Astrocyte (in vitro differentiated cells and primary cell): ENCODE measurements around the gene RALA. TPM values are rescaled to one million over a fixed set of nuclear protein-coding genes. Genes with fewer than 3 reads are reported as not detected.
A peak's percentile ranks its signal among the peaks of the same experiment; 100 is the strongest.
"Not testable (repeated sequence)": the region's sequence is repeated elsewhere in the genome, so short reads cannot be mapped to it uniquely, and the experiment has no call there.

Experiments
- DNase-seq: peaks from one replicate; pipeline ENCODE4 v3.0.0-alpha.2; 2010; ENCODE audit warnings: low read depth
- FAIRE-seq: peaks from 2 replicates; lab custom pipeline; 2011; peaks lifted over from hg19 to GRCh38; lab: Jason Lieb, UNC
- H2AFZ ChIP-seq: 2 replicates; pipeline ENCODE4 v1.6.0; 2012; ENCODE audit warnings: low read depth, low read length, inconsistent platforms
- H3K27ac ChIP-seq: 2 replicates; pipeline ENCODE4 v1.5.1; 2011; ENCODE audit warnings: low read depth, low read length, inconsistent platforms
- H3K27me3 ChIP-seq: 2 replicates; pipeline ENCODE4 v1.6.0; 2011; ENCODE audit warnings: low read length, inconsistent platforms; ENCODE audit not compliant: insufficient read depth
- H3K36me3 ChIP-seq: 2 replicates; pipeline ENCODE4 v1.5.1; 2011; ENCODE audit warnings: low read length, inconsistent platforms; ENCODE audit not compliant: insufficient read depth
- H3K4me1 ChIP-seq: 2 replicates; pipeline ENCODE4 v1.5.1; 2011; ENCODE audit warnings: low read length, inconsistent platforms; ENCODE audit not compliant: insufficient read depth
- H3K4me2 ChIP-seq: 2 replicates; pipeline ENCODE4 v1.6.0; 2012; ENCODE audit warnings: low read length, inconsistent platforms
- H3K4me3 ChIP-seq: 2 replicates; pipeline ENCODE4 v1.5.1; 2011; ENCODE audit warnings: low read depth, mild to moderate bottlenecking, low read length, inconsistent platforms; ENCODE audit not compliant: insufficient read depth
- H3K79me2 ChIP-seq: 2 replicates; pipeline ENCODE4 v1.6.0; 2012; ENCODE audit warnings: mild to moderate bottlenecking, low read length, inconsistent platforms; ENCODE audit not compliant: insufficient read depth
- H3K9ac ChIP-seq: 2 replicates; pipeline ENCODE4 v1.6.0; 2012; ENCODE audit warnings: mild to moderate bottlenecking, low read length, inconsistent platforms
- H3K9me3 ChIP-seq: 2 replicates; pipeline ENCODE4 v1.5.1; 2012; ENCODE audit warnings: low read depth, mild to moderate bottlenecking, low read length, inconsistent platforms; ENCODE audit not compliant: insufficient read depth
- H4K20me1 ChIP-seq: 2 replicates; pipeline ENCODE4 v1.6.0; 2012; ENCODE audit warnings: low read length, inconsistent platforms; ENCODE audit not compliant: insufficient read depth
- H3K27ac Mint-ChIP-seq: one replicate; pipeline ENCODE4 v1.8.0; 2021; ENCODE audit warnings: mild to moderate bottlenecking, mixed read lengths; ENCODE audit not compliant: unreplicated experiment
- H3K27me3 Mint-ChIP-seq: one replicate; pipeline ENCODE4 v1.8.0; 2021; ENCODE audit warnings: low read depth, mixed read lengths; ENCODE audit not compliant: unreplicated experiment
- H3K36me3 Mint-ChIP-seq: one replicate; pipeline ENCODE4 v1.8.0; 2021; ENCODE audit warnings: low read depth, mixed read lengths; ENCODE audit not compliant: unreplicated experiment
- H3K4me1 Mint-ChIP-seq: one replicate; pipeline ENCODE4 v1.8.0; 2021; ENCODE audit warnings: low read depth, mixed read lengths; ENCODE audit not compliant: unreplicated experiment
- H3K4me3 Mint-ChIP-seq: one replicate; pipeline ENCODE4 v1.8.0; 2021; ENCODE audit warnings: mild to moderate bottlenecking, moderate library complexity, mixed read lengths; ENCODE audit not compliant: unreplicated experiment
- H3K9me3 Mint-ChIP-seq: one replicate; pipeline ENCODE4 v1.8.0; 2021; ENCODE audit warnings: mild to moderate bottlenecking, mixed read lengths; ENCODE audit not compliant: unreplicated experiment
- CTCF ChIP-seq: IDR thresholded peaks from 2 replicates; pipeline ENCODE4 v1.5.1; 2011; ENCODE audit warnings: low read depth, mild to moderate bottlenecking, inconsistent platforms, low read length, moderate library complexity; ENCODE audit not compliant: insufficient read depth
- EZH2 ChIP-seq: IDR thresholded peaks from 2 replicates; pipeline ENCODE4 v1.6.1; 2012; ENCODE audit warnings: mild to moderate bottlenecking, low read length, inconsistent platforms; ENCODE audit not compliant: insufficient read depth
- total RNA-seq: library from RNA; stranded (reverse); gene quantifications from 2 replicates; pipeline ENCODE4 v1.2.1, GENCODE V29; 2021

The RALA gene
- total RNA-seq, 1 donor from 2014 or later: 70.2 TPM

DNA sequence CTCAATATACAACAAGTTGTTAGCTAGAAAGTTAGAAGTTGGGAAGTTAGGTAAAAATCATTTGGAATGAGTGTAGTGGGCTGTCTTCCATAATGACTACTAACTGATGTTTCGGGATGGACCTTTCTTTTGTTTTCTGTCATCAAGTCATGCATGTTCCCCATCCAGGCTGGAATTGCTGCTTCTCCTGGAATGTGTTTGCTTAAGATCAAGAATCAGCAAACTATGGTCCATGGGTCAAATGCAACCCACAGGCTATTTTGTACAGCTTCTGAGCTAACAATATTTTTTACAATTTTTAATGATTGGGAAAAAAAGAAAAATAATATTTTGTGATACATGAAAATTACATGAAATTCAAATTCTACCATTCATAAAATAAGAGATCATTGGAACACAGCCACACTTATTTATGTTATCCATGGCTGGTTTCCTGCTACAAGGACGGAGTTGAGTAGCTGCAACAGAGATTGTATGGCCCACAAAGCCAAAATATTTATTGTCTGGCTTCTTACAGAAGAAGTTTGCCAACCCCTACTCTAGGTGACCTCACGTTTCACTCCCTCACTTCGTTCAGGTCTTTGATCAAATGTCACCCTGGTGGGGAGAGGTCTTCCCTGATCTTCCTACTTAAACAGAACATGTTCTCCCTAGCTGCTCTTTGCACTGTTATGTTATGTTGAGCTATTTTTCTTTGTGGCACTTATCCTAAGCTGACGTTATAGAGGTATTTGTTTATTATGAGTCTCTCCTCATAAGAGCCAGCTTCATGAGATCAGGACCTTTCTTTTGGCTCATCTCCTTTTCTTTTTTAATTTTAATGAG lies 127.1 kb downstream of the RALA start:
- Mint-ChIP-seq H3K4me1 (peaks cover 23% of the 10 kb centered on the region), H3K36me3 (no peaks in the 10 kb centered on the region), H3K9me3 (no peaks in the 10 kb centered on the region), H3K4me3 (no peak overlapping the region), H3K27me3 (no peaks in the 10 kb centered on the region), H3K27ac (no peak overlapping the region)
- FAIRE-seq (no peak), DNase-seq (no peak)
- no peaks in the 10 kb centered on the region for H3K27me3 ChIP-seq
- H3K9ac ChIP-seq: no peak overlapping the region
- peaks cover 15% of the 10 kb centered on the region for H3K4me1 ChIP-seq
- no peak for TF ChIP-seq CTCF
- no peak for TF ChIP-seq EZH2
- H2AFZ ChIP-seq: no peak overlapping the region
- no peak overlapping the region for H3K27ac ChIP-seq
- H3K4me2 ChIP-seq: no peak overlapping the region
- H3K79me2 ChIP-seq: peaks cover 3% of the 10 kb centered on the region
- no peaks in the 10 kb centered on the region for H4K20me1 ChIP-seq
- no peak overlapping the region for H3K4me3 ChIP-seq
- no peaks in the 10 kb centered on the region for H3K9me3 ChIP-seq
- no peaks in the 10 kb centered on the region for H3K36me3 ChIP-seq

GRCh38 chr7:39753237-39753636 lies 129.9 kb downstream of the RALA start:
- H3K4me1 Mint-ChIP-seq: peaks cover 19% of the 10 kb centered on the region
- H4K20me1 ChIP-seq, H3K4me3 Mint-ChIP-seq, H3K4me2 ChIP-seq, H3K27me3 Mint-ChIP-seq, DNase-seq, H3K36me3 Mint-ChIP-seq, H3K4me3 ChIP-seq, FAIRE-seq, H3K27me3 ChIP-seq, H2AFZ ChIP-seq, H3K27ac ChIP-seq, H3K9ac ChIP-seq, H3K27ac Mint-ChIP-seq, H3K9me3 ChIP-seq, H3K79me2 ChIP-seq, H3K9me3 Mint-ChIP-seq, H3K36me3 ChIP-seq: not testable (repeated sequence)
- H3K4me1 ChIP-seq: peaks cover 15% of the 10 kb centered on the region

GRCh38 chr7:39753823-39754325 lies 130.5 kb downstream of the RALA start:
- Mint-ChIP-seq H3K36me3 (no peaks in the 10 kb centered on the region), H3K4me1 (peaks cover 18% of the 10 kb centered on the region)

More at GRCh38 chr7:39753823-39754325, 130.5 kb downstream of the RALA start:
- FAIRE-seq (no peak), DNase-seq (no peak)
- Histone ChIP-seq H3K9me3 (no peaks in the 10 kb centered on the region), H3K9ac (peak overlapping the region; percentile 70), H3K36me3 (no peaks in the 10 kb centered on the region), H2AFZ (peak overlapping the region; percentile 52), H3K4me2 (peak overlapping the region; percentile 78), H3K27ac (peak overlapping the region; percentile 86), H3K4me1 (peaks cover 14% of the 10 kb centered on the region), H3K4me3 (no peak overlapping the region), H3K27me3 (no peaks in the 10 kb centered on the region), H3K79me2 (no peaks in the 10 kb centered on the region), H4K20me1 (no peaks in the 10 kb centered on the region)
- H3K27ac Mint-ChIP-seq: peak overlapping the region; percentile 9
- no peak for TF ChIP-seq EZH2
- TF ChIP-seq CTCF: no peak
- H3K9me3 Mint-ChIP-seq: no peaks in the 10 kb centered on the region
- H3K27me3 Mint-ChIP-seq: no peaks in the 10 kb centered on the region
- no peak overlapping the region for H3K4me3 Mint-ChIP-seq
